CD14-positive monocyte (primary cell): ENCODE results near the gene TIAM1. TPM values are rescaled to one million over a fixed set of nuclear protein-coding genes. Genes with fewer than 3 reads are reported as not detected.

ENCODE experiments used
- DNase-seq, 3 donors: peaks; one replicate each; pipeline ENCODE4 v3.0.0-alpha.2; 2011 to 2022
- H2AFZ ChIP-seq: 2 replicates; pipeline ENCODE4 v1.6.0; 2012; ENCODE audit warnings: mild to moderate bottlenecking, low read depth, low read length, inconsistent platforms; ENCODE audit not compliant: insufficient read depth, poor library complexity, severe bottlenecking
- H3K27ac ChIP-seq, 2 donors: 1 replicate in 1 of 2; 2 replicates in 1 of 2; pipeline ENCODE4 v1.5.1; 2012 to 2013; ENCODE audit warnings: low read length in 2 of 2, control low read depth in 1 of 2, inconsistent platforms in 1 of 2, low read depth in 1 of 2, mild to moderate bottlenecking in 1 of 2
- H3K27me3 ChIP-seq, 2 donors: one replicate each; pipeline versions ENCODE4 v1.6.0 to v1.6.1; 2011 to 2013; ENCODE audit warnings: low read length in 2 of 2; ENCODE audit not compliant: control insufficient read depth in 2 of 2, insufficient read depth in 2 of 2
- H3K36me3 ChIP-seq, 2 donors: replicated peaks in 1 of 2; 1 replicate in 1 of 2; 2 replicates in 1 of 2; pipeline versions ENCODE4 v1.5.1 to v1.6.1; 2012 to 2013; ENCODE audit warnings: low read length in 2 of 2, control low read depth in 1 of 2, inconsistent platforms in 1 of 2, mild to moderate bottlenecking in 1 of 2; ENCODE audit not compliant: insufficient read depth in 2 of 2, control insufficient read depth in 1 of 2
- H3K4me1 ChIP-seq, 2 donors: 1 replicate in 1 of 2; 2 replicates in 1 of 2; pipeline versions ENCODE4 v1.5.1 to v1.6.1; 2012 to 2013; ENCODE audit warnings: low read length in 2 of 2, control low read depth in 1 of 2, inconsistent platforms in 1 of 2, mild to moderate bottlenecking in 1 of 2, moderate library complexity in 1 of 2; ENCODE audit not compliant: insufficient read depth in 2 of 2, control insufficient read depth in 1 of 2
- H3K4me2 ChIP-seq: replicated peaks from 2 replicates; pipeline ENCODE3; 2012; ENCODE audit warnings: low read length, moderate library complexity, mild to moderate bottlenecking; ENCODE audit not compliant: poor library complexity, severe bottlenecking; ENCODE audit errors: extremely low read depth
- H3K4me3 ChIP-seq, 3 experiments: fragments of 200-600 bp in 1 of 3; sonication (generic) in 1 of 3; replicated peaks in 1 of 3; 1 replicate in 2 of 3; 2 replicates in 1 of 3; pipeline ENCODE4 v1.5.1; 2011 to 2013; ENCODE audit warnings: low read length in 3 of 3, mild to moderate bottlenecking in 3 of 3, control low read depth in 2 of 3, low read depth in 2 of 3, inconsistent platforms in 1 of 3, moderate library complexity in 1 of 3
- H3K79me2 ChIP-seq: 2 replicates; pipeline ENCODE4 v1.6.0; 2012; ENCODE audit warnings: mild to moderate bottlenecking, control low read depth, inconsistent platforms, low read length, moderate library complexity; ENCODE audit not compliant: insufficient read depth
- H3K9ac ChIP-seq: 2 replicates; pipeline ENCODE4 v1.6.0; 2017; ENCODE audit warnings: low read length, mild to moderate bottlenecking; ENCODE audit not compliant: insufficient read depth, poor library complexity, severe bottlenecking
- H3K9me3 ChIP-seq, 2 donors: replicated peaks in 1 of 2; 1 replicate in 1 of 2; 2 replicates in 1 of 2; pipeline versions ENCODE4 v1.5.1 to v1.6.1; 2012 to 2013; ENCODE audit warnings: low read length in 2 of 2, control low read depth in 1 of 2; ENCODE audit not compliant: control insufficient read depth in 1 of 2, insufficient read depth in 1 of 2
- H4K20me1 ChIP-seq: 2 replicates; pipeline ENCODE4 v1.6.0; 2012; ENCODE audit warnings: mild to moderate bottlenecking, low read length, control low read depth, moderate library complexity; ENCODE audit not compliant: insufficient read depth
- H3K27ac Mint-ChIP-seq, 7 donors: one replicate each; pipeline ENCODE4 v1.8.0; 2020; ENCODE audit warnings: mild to moderate bottlenecking in 7 of 7, mixed read lengths in 7 of 7, moderate library complexity in 6 of 7, inconsistent platforms in 2 of 7
- H3K27me3 Mint-ChIP-seq, 3 donors: one replicate each; pipeline ENCODE4 v1.8.0; 2021 to 2022; ENCODE audit warnings: low read depth in 3 of 3, mild to moderate bottlenecking in 3 of 3, mixed read lengths in 3 of 3, moderate library complexity in 3 of 3, inconsistent platforms in 1 of 3
- H3K36me3 Mint-ChIP-seq, 2 donors: one replicate each; pipeline ENCODE4 v1.8.0; 2020; ENCODE audit warnings: mixed read lengths in 2 of 2, inconsistent platforms in 1 of 2, mild to moderate bottlenecking in 1 of 2
- H3K4me1 Mint-ChIP-seq: one replicate; pipeline ENCODE4 v1.8.0; 2020; ENCODE audit warnings: mild to moderate bottlenecking, mixed read lengths
- H3K4me3 Mint-ChIP-seq, 2 donors: one replicate each; pipeline ENCODE4 v1.8.0; 2020; ENCODE audit warnings: mild to moderate bottlenecking in 2 of 2, mixed read lengths in 2 of 2, moderate library complexity in 1 of 2
- H3K9me3 Mint-ChIP-seq, 7 donors: one replicate each; pipeline ENCODE4 v1.8.0; 2020 to 2022; ENCODE audit warnings: mixed read lengths in 7 of 7, mild to moderate bottlenecking in 6 of 7, moderate library complexity in 6 of 7, inconsistent platforms in 2 of 7
- CTCF ChIP-seq: fragments of 200-600 bp; IDR thresholded peaks from one replicate; pipeline ENCODE4 v1.8.0; 2022; ENCODE audit warnings: antibody characterized with exemption, mild to moderate bottlenecking
- WGBS: methylation state at CpG from one replicate; pipeline ENCODE4 v1.1.5; 2013; ENCODE audit warnings: missing lambda C conversion rate; ENCODE audit not compliant: insufficient coverage; 5-methylcytosine and 5-hydroxymethylcytosine counted together
- intact Hi-C, 2 donors: fragments of 100-400 bp; cut with micrococcal nuclease; formaldehyde crosslinking; loops; one replicate each; pipeline versions ENCODE4 v1.15.0 to v1.15.1; 2023
- polyA plus RNA-seq, 3 donors: library from polyadenylated mRNA; depleted of rRNA in 1 of 3; unstranded in 2 of 3; stranded (reverse) in 1 of 3; fragments of 300-500 nt in 2 of 3; fragments of >200 nt in 1 of 3; fragmentation: Illumina TruSeq in 2 of 3; gene quantifications; 1 replicate in 2 of 3; 2 replicates in 1 of 3; pipeline ENCODE4 v1.2.3, GENCODE V29; 2012 to 2021

The TIAM1 gene
- polyA plus RNA-seq, 3 donors = 17.7 to 55.0 (median 45.3) TPM

GRCh38 chr21:31268090-31268489 is 76.0 kb downstream of the TIAM1 start:
- peaks cover 99% of the 10 kb centered on the region for H4K20me1 ChIP-seq
- H3K4me1 ChIP-seq = peaks cover 0 to 14% of the 10 kb centered on the region in 2 donors
- H3K4me2 ChIP-seq = no peak overlapping the region
- no peaks in the 10 kb centered on the region for H3K9me3 ChIP-seq
- peaks cover 20% of the 10 kb centered on the region for H3K4me1 Mint-ChIP-seq
- H3K27me3 ChIP-seq = no peaks in the 10 kb centered on the region
- H2AFZ ChIP-seq = no peak overlapping the region
- intact Hi-C loops = no loop called here
- H3K9me3 Mint-ChIP-seq = peaks cover 0 to 6% (median 1%) of the 10 kb centered on the region in 7 donors
- H3K27me3 Mint-ChIP-seq = peaks cover 6 to 16% (median 9%) of the 10 kb centered on the region in 3 donors
- WGBS = no CpG with 5 or more reads among the region's 5 CpGs
- H3K4me3 ChIP-seq = no peak overlapping the region
- no peak for DNase-seq
- TF ChIP-seq CTCF = no peak
- no peak overlapping the region for H3K4me3 Mint-ChIP-seq
- H3K36me3 ChIP-seq = peaks cover 0 to 34% of the 10 kb centered on the region in 2 donors
- no peak overlapping the region for H3K27ac ChIP-seq
- H3K27ac Mint-ChIP-seq = no peak overlapping the region
- H3K79me2 ChIP-seq = no peaks in the 10 kb centered on the region
- peaks cover 50 to 67% of the 10 kb centered on the region in 2 donors for H3K36me3 Mint-ChIP-seq
- H3K9ac ChIP-seq = no peak overlapping the region

DNA sequence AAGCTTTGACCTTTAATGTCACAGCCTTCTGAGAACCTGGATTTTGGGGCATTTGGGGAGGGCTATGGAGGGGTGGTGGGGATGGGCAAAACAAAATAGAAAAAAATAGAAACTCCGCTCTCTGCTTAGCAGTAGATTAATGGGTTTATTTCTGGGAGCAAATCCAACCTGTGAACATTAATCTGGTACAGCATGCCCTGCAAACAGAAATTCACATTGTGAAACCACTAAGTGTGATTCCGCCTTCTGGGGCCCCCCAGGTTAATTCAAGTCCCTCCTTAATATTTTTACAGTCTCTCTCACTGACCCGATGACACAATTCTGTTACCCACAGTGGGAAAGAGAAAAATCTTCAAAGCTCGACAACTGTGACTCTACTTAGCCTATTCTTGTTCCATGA is 76.4 kb downstream of the TIAM1 start:
- H2AFZ ChIP-seq = no peak overlapping the region
- TF ChIP-seq CTCF = no peak
- no peak for DNase-seq
- intact Hi-C loops = no loop called here
- H3K36me3 ChIP-seq = peaks cover 0 to 34% of the 10 kb centered on the region in 2 donors
- Mint-ChIP-seq H3K4me1 (peaks cover 17% of the 10 kb centered on the region), H3K4me3 (no peak overlapping the region), H3K27ac (no peak overlapping the region), H3K9me3 (peaks cover 0 to 6% (median 1%) of the 10 kb centered on the region in 7 donors), H3K27me3 (peaks cover 6 to 16% (median 9%) of the 10 kb centered on the region in 3 donors), H3K36me3 (peaks cover 49 to 69% of the 10 kb centered on the region in 2 donors)
- no peak overlapping the region for H3K4me2 ChIP-seq
- no peak overlapping the region for H3K27ac ChIP-seq
- peaks cover 0 to 10% of the 10 kb centered on the region in 2 donors for H3K4me1 ChIP-seq
- WGBS = 93% methylated on average over 2 of the region's 4 CpGs
- H3K9me3 ChIP-seq = no peaks in the 10 kb centered on the region
- H3K4me3 ChIP-seq = no peak overlapping the region
- H3K79me2 ChIP-seq = no peaks in the 10 kb centered on the region
- H4K20me1 ChIP-seq = peaks cover 99% of the 10 kb centered on the region
- H3K27me3 ChIP-seq = no peaks in the 10 kb centered on the region
- no peak overlapping the region for H3K9ac ChIP-seq
